ENCODE results near the gene PLEKHF1. TPM values are rescaled to one million over a fixed set of nuclear protein-coding genes. Genes with fewer than 3 reads are reported as not detected.

The PLEKHF1 gene
- total RNA-seq, 1 experiment from 2014 or later, result 5.5 TPM

DNA sequence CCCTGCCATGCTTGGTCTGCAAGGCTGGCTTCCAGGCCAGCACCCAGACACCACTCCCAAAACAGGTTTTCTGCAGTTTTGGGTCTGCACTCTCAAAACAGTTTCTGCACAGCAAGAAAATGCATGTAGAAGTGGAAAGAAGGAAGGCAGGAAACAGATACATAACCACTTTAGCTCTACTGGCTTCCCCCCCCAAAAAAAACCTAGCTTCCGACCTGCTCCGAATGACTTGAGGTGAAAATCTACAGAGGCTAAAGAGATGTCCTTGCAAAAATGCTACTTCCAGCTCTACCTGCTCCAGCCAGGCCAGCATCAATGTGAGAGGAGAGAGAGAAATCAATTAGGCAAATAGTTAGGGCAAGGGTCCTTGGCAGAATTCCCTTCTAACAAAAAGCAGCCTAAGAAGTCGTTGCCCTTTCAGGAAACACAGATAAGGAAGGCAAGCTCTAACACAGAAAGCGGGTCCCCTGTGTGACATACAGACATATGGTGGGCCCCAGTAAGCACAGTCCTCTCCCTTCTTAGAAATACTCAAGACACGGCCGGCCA lies 46.4 kb downstream of the PLEKHF1 start:
- no peak for DNase-seq (ENCODE audit: low read depth, low spot score)
- no peak for TF ChIP-seq POLR2A (IDR thresholded peaks at IDR 0.05; ENCODE audit: borderline replicate concordance, extremely low read depth, insufficient read depth, insufficient read length)
- TF ChIP-seq JUND (IDR thresholded peaks at IDR 0.05), result no peak
- no peak for TF ChIP-seq CBX3 (IDR thresholded peaks at IDR 0.05; ENCODE audit: low read depth)
- TF ChIP-seq ZBTB33 (IDR thresholded peaks at IDR 0.05; ENCODE audit: extremely low read depth, insufficient replicate concordance, low read length), result no peak
- TF ChIP-seq ELF1 (IDR thresholded peaks at IDR 0.05; ENCODE audit: borderline replicate concordance, low read depth), result no peak
- TF ChIP-seq EZH2 (IDR thresholded peaks at IDR 0.05), result no peak
- no peak for TF ChIP-seq SIN3A (IDR thresholded peaks at IDR 0.05; ENCODE audit: low read depth)
- no peak for TF ChIP-seq EZH2phosphoT487 (IDR thresholded peaks at IDR 0.05; ENCODE audit: borderline replicate concordance)
- no peak for TF ChIP-seq YY1 (IDR thresholded peaks at IDR 0.05; ENCODE audit: extremely low read depth, insufficient replicate concordance, low read depth, low read length)
- TF ChIP-seq, protein P1, sequence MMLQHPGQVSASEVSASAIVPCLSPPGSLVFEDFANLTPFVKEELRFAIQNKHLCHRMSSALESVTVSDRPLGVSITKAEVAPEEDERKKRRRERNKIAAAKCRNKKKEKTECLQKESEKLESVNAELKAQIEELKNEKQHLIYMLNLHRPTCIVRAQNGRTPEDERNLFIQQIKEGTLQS (IDR thresholded peaks at IDR 0.05), result no peak
- no peak for TF ChIP-seq FOSL1 (IDR thresholded peaks at IDR 0.05; ENCODE audit: low read depth)
- TF ChIP-seq, protein P2, sequence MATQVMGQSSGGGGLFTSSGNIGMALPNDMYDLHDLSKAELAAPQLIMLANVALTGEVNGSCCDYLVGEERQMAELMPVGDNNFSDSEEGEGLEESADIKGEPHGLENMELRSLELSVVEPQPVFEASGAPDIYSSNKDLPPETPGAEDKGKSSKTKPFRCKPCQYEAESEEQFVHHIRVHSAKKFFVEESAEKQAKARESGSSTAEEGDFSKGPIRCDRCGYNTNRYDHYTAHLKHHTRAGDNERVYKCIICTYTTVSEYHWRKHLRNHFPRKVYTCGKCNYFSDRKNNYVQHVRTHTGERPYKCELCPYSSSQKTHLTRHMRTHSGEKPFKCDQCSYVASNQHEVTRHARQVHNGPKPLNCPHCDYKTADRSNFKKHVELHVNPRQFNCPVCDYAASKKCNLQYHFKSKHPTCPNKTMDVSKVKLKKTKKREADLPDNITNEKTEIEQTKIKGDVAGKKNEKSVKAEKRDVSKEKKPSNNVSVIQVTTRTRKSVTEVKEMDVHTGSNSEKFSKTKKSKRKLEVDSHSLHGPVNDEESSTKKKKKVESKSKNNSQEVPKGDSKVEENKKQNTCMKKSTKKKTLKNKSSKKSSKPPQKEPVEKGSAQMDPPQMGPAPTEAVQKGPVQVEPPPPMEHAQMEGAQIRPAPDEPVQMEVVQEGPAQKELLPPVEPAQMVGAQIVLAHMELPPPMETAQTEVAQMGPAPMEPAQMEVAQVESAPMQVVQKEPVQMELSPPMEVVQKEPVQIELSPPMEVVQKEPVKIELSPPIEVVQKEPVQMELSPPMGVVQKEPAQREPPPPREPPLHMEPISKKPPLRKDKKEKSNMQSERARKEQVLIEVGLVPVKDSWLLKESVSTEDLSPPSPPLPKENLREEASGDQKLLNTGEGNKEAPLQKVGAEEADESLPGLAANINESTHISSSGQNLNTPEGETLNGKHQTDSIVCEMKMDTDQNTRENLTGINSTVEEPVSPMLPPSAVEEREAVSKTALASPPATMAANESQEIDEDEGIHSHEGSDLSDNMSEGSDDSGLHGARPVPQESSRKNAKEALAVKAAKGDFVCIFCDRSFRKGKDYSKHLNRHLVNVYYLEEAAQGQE (IDR thresholded peaks at IDR 0.05; ENCODE audit: low read depth), result no peak
- no peak for TF ChIP-seq CTCF (IDR thresholded peaks at IDR 0.05 in 2 of 3, conservative IDR thresholded peaks at IDR 0.05 in 1 of 3; ENCODE audit: borderline replicate concordance in 1 of 3, insufficient read depth in 1 of 3, low read depth in 2 of 3, low read length in 2 of 3)
- TF ChIP-seq ZNF274 (IDR thresholded peaks at IDR 0.05; ENCODE audit: low read depth, low read length), result no peak
- no peak for TF ChIP-seq RAD21 (IDR thresholded peaks at IDR 0.05; ENCODE audit: low read depth)
- no peaks in the 10 kb centered on the region for H3K27me3 ChIP-seq (ENCODE audit: insufficient read depth, low read length)
- peaks cover 17% of the 10 kb centered on the region for H3K79me2 ChIP-seq (ENCODE audit: insufficient read depth, low read length)
- no peaks in the 10 kb centered on the region for H3K9me3 ChIP-seq (ENCODE audit: control insufficient read depth in 1 of 2, insufficient read depth in 1 of 2, low read depth in 1 of 2, low read length in 2 of 2)
- ChIA-PET CTCF (interaction anchor here (1.1 kb wide), 1 partner anchor 100 kb away, joined by 3 read pairs; no protein-coding TSS in a partner anchor), POLR2A (interaction anchor here (0.7 kb wide), 1 partner anchor 437 kb away, joined by 3 read pairs; no protein-coding TSS in a partner anchor), RAD21 (ENCODE audit: low non-redundant PET in 1 of 2, low total read pairs in 2 of 2, uncharacterized antibody in 2 of 2, unreplicated experiment in 2 of 2) (no interaction called here)
- ATAC-seq, result no peak
- intact Hi-C loops (cut with micrococcal nuclease), result no loop called here
- H3K27ac ChIP-seq (ENCODE audit: low read depth, low read length), result no peak overlapping the region
- H2AFZ ChIP-seq (ENCODE audit: low read depth, low read length, poor library complexity, severe bottlenecking), result no peak overlapping the region
- no peak overlapping the region for H3K4me3 ChIP-seq (replicated peaks in 1 of 2; ENCODE audit: low read depth in 1 of 2, low read length in 2 of 2)
- H3K9ac ChIP-seq (ENCODE audit: low read length), result no peak overlapping the region
- no TSS peak for BruUV-seq (replicated peaks)
- H3K9me2 ChIP-seq (ENCODE audit: insufficient read depth), result no peaks in the 10 kb centered on the region
- no peaks in the 10 kb centered on the region for H3K36me3 ChIP-seq (ENCODE audit: control insufficient read depth in 1 of 2, insufficient read depth in 2 of 2, low read length in 2 of 2)
- H3K4me2 ChIP-seq (ENCODE audit: low read length), result no peak overlapping the region
- H4K20me1 ChIP-seq (ENCODE audit: insufficient read depth), result no peaks in the 10 kb centered on the region
- H3K4me1 ChIP-seq (ENCODE audit: control insufficient read depth in 1 of 2, insufficient read depth in 2 of 2, low read length in 2 of 2), result peaks cover 10% of the 10 kb centered on the region in 2 experiments
